Breast epithelium (tissue), 3 donors: ENCODE data around the gene CXCL1.

ENCODE experiments used
- POLR2AphosphoS5 ChIP-seq, 3 donors: sonication (generic); formaldehyde crosslinking; IDR thresholded peaks; one replicate each; pipeline ENCODE4 v1.6.1; 2017; ENCODE audit warnings: antibody characterized with exemption in 3 of 3
- TF ChIP-seq, protein P1 (sequence below), 3 donors: fragments of 450-650 bp; IDR thresholded peaks; one replicate each; pipeline ENCODE4 v1.5.1; 2016 to 2017; ENCODE audit warnings: antibody characterized with exemption in 3 of 3, mild to moderate bottlenecking in 3 of 3, moderate library complexity in 3 of 3

DNA sequence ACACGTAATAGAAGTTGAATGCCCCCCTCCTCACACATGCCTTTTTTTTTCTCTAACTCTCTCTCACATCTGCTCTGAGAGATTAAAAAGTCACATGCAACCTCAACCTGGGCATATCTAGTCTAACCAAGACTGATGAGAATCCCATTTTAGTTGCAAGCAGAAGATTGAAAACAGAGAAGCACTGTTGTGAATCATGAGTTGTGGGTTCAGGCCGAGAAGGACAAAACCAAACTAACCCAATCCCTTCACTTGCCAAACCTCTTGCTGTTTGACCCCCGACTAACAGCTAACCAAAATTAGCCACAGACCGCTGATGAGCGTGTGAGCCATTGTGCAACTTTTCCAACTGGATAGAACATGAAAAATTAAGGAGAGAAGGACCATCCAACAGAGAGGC, 31.8 kb downstream of the CXCL1 start:
- TF ChIP-seq POLR2AphosphoS5 (IDR thresholded peaks at IDR 0.05) = no peak
- TF ChIP-seq, protein P1, sequence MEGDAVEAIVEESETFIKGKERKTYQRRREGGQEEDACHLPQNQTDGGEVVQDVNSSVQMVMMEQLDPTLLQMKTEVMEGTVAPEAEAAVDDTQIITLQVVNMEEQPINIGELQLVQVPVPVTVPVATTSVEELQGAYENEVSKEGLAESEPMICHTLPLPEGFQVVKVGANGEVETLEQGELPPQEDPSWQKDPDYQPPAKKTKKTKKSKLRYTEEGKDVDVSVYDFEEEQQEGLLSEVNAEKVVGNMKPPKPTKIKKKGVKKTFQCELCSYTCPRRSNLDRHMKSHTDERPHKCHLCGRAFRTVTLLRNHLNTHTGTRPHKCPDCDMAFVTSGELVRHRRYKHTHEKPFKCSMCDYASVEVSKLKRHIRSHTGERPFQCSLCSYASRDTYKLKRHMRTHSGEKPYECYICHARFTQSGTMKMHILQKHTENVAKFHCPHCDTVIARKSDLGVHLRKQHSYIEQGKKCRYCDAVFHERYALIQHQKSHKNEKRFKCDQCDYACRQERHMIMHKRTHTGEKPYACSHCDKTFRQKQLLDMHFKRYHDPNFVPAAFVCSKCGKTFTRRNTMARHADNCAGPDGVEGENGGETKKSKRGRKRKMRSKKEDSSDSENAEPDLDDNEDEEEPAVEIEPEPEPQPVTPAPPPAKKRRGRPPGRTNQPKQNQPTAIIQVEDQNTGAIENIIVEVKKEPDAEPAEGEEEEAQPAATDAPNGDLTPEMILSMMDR (IDR thresholded peaks at IDR 0.05) = no peak
